ENCODE measurements around the gene CGB1. TPM values are rescaled to one million over a fixed set of nuclear protein-coding genes. Genes with fewer than 3 reads are reported as not detected.

The CGB1 gene
- total and polyA plus RNA-seq, 2 donors (not counting 3 experiments of a cell fraction or from before 2014, with no cell fraction given): not detected

GRCh38 chr19:48986211-48986610 lies 50.5 kb downstream of the CGB1 start:
- no peak for TF ChIP-seq JUN (IDR thresholded peaks at IDR 0.05; ENCODE audit: borderline replicate concordance, insufficient read depth, insufficient read length, low read depth)
- no peak for TF ChIP-seq MYC (IDR thresholded peaks at IDR 0.05; ENCODE audit: low read depth, low read length)
- no peak for TF ChIP-seq FOS (IDR thresholded peaks at IDR 0.05; ENCODE audit: borderline replicate concordance, insufficient read depth, low read length)
- TF ChIP-seq EZH2 (IDR thresholded peaks at IDR 0.05; ENCODE audit: borderline replicate concordance, low read depth, low read length, severe bottlenecking): no peak
- no peak for TF ChIP-seq MAX (IDR thresholded peaks at IDR 0.05; ENCODE audit: insufficient read depth, insufficient read length)
- no peak for TF ChIP-seq GATA2 (IDR thresholded peaks at IDR 0.05; ENCODE audit: insufficient read depth, insufficient read length, low read depth, low read length)
- no peak for TF ChIP-seq POLR2A (IDR thresholded peaks at IDR 0.05; ENCODE audit: low read depth, low read length)
- no peak for FAIRE-seq
- DNase-seq (ENCODE audit: low read depth, low spot score): no peak
- no peaks in the 10 kb centered on the region for H3K9me3 ChIP-seq (replicated peaks; ENCODE audit: control insufficient read depth, insufficient read depth, low read length)
- no peaks in the 10 kb centered on the region for H3K27me3 ChIP-seq (ENCODE audit: control insufficient read depth in 2 of 2, insufficient read depth in 2 of 2, low read length in 2 of 2)
- intact Hi-C loops (cut with micrococcal nuclease) (no loop called here), dilution Hi-C loops (cut with MboI; ENCODE audit: extremely low pct_ligation_motif_present, low sequenced_read_pairs) (no loop called here)
- peaks cover 7% of the 10 kb centered on the region for H3K79me2 ChIP-seq (ENCODE audit: control insufficient read depth, insufficient read depth, low read length)
- H2AFZ ChIP-seq (ENCODE audit: low read depth, low read length): no peak overlapping the region
- ChIA-PET POLR2A (no interaction called here), CTCF (interaction anchor here (0.7 to 1.9 kb wide), 5 partner anchors 8 to 191 kb away, joined by 3 to 12 read pairs (median 6); no protein-coding TSS in a partner anchor)
- BruUV-seq (replicated peaks): no TSS peak
- H3K4me2 ChIP-seq (ENCODE audit: insufficient read depth, low read length): no peak overlapping the region
- H4K20me1 ChIP-seq (replicated peaks; ENCODE audit: control insufficient read depth, extremely low read depth, insufficient read depth, low read length): no peaks in the 10 kb centered on the region
- peaks cover 0 to 14% of the 10 kb centered on the region in 2 experiments for H3K36me3 ChIP-seq (ENCODE audit: control insufficient read depth in 2 of 2, extremely low read depth in 1 of 2, insufficient read depth in 2 of 2, low read length in 2 of 2)
- no peak overlapping the region for H3K9ac ChIP-seq (replicated peaks; ENCODE audit: extremely low read depth, insufficient read depth, low read length)
- no peak overlapping the region for H3K4me3 ChIP-seq (replicated peaks in 1 of 3; ENCODE audit: insufficient read depth in 1 of 3, low read depth in 1 of 3, low read length in 3 of 3)
- H3K27ac ChIP-seq (ENCODE audit: insufficient read depth, low read depth, low read length): no peak overlapping the region
- no peaks in the 10 kb centered on the region for H3K9me1 ChIP-seq (replicated peaks; ENCODE audit: control insufficient read depth, extremely low read depth, insufficient read depth, low read length)
- H3K4me1 ChIP-seq (ENCODE audit: control insufficient read depth, extremely low read depth, insufficient read depth, low read length): no peaks in the 10 kb centered on the region

GRCh38 chr19:48985711-48986110 lies 51.0 kb downstream of the CGB1 start:
- dilution Hi-C loops (cut with MboI; ENCODE audit: extremely low pct_ligation_motif_present, low sequenced_read_pairs) (no loop called here), intact Hi-C loops (cut with micrococcal nuclease) (no loop called here)
- Histone ChIP-seq H3K9ac (replicated peaks; ENCODE audit: extremely low read depth, insufficient read depth, low read length) (no peak overlapping the region), H3K79me2 (ENCODE audit: control insufficient read depth, insufficient read depth, low read length) (peaks cover 3% of the 10 kb centered on the region), H3K27me3 (ENCODE audit: control insufficient read depth in 2 of 2, insufficient read depth in 2 of 2, low read length in 2 of 2) (no peaks in the 10 kb centered on the region), H4K20me1 (replicated peaks; ENCODE audit: control insufficient read depth, extremely low read depth, insufficient read depth, low read length) (no peaks in the 10 kb centered on the region), H3K4me2 (ENCODE audit: insufficient read depth, low read length) (no peak overlapping the region), H3K4me3 (replicated peaks in 1 of 3; ENCODE audit: insufficient read depth in 1 of 3, low read depth in 1 of 3, low read length in 3 of 3) (no peak overlapping the region), H3K9me1 (replicated peaks; ENCODE audit: control insufficient read depth, extremely low read depth, insufficient read depth, low read length) (no peaks in the 10 kb centered on the region), H3K9me3 (replicated peaks; ENCODE audit: control insufficient read depth, insufficient read depth, low read length) (no peaks in the 10 kb centered on the region), H3K27ac (ENCODE audit: insufficient read depth, low read depth, low read length) (no peak overlapping the region), H3K36me3 (ENCODE audit: control insufficient read depth in 2 of 2, extremely low read depth in 1 of 2, insufficient read depth in 2 of 2, low read length in 2 of 2) (peaks cover 0 to 14% of the 10 kb centered on the region in 2 experiments), H2AFZ (ENCODE audit: low read depth, low read length) (no peak overlapping the region), H3K4me1 (ENCODE audit: control insufficient read depth, extremely low read depth, insufficient read depth, low read length) (no peaks in the 10 kb centered on the region)
- ChIA-PET CTCF (interaction anchor here (1.0 to 1.9 kb wide), 4 partner anchors 7 to 34 kb away, joined by 3 to 12 read pairs (median 6); no protein-coding TSS in a partner anchor), POLR2A (no interaction called here)
- no peak for TF ChIP-seq MYC (IDR thresholded peaks at IDR 0.05; ENCODE audit: low read depth, low read length)
- TF ChIP-seq POLR2AphosphoS5 (IDR thresholded peaks at IDR 0.05; ENCODE audit: insufficient read depth, low read depth, low read length): no peak
- TF ChIP-seq CTCF (IDR thresholded peaks at IDR 0.05; ENCODE audit: extremely low read depth in 1 of 2, insufficient read depth in 1 of 2, low read depth in 1 of 2, low read length in 2 of 2): no peak
- no peak for TF ChIP-seq EZH2 (IDR thresholded peaks at IDR 0.05; ENCODE audit: borderline replicate concordance, low read depth, low read length, severe bottlenecking)
- TF ChIP-seq MAX (IDR thresholded peaks at IDR 0.05; ENCODE audit: insufficient read depth, insufficient read length): no peak
- no peak for TF ChIP-seq GATA2 (IDR thresholded peaks at IDR 0.05; ENCODE audit: insufficient read depth, insufficient read length, low read depth, low read length)
- TF ChIP-seq JUN (IDR thresholded peaks at IDR 0.05; ENCODE audit: borderline replicate concordance, insufficient read depth, insufficient read length, low read depth): no peak
- no peak for TF ChIP-seq FOS (IDR thresholded peaks at IDR 0.05; ENCODE audit: borderline replicate concordance, insufficient read depth, low read length)
- FAIRE-seq: no peak
- BruUV-seq (replicated peaks): no TSS peak
- no peak for DNase-seq (ENCODE audit: low read depth, low spot score)

Data from endothelial cell of umbilical vein (primary cell).